ENCODE results near the gene SAP30.

DNA sequence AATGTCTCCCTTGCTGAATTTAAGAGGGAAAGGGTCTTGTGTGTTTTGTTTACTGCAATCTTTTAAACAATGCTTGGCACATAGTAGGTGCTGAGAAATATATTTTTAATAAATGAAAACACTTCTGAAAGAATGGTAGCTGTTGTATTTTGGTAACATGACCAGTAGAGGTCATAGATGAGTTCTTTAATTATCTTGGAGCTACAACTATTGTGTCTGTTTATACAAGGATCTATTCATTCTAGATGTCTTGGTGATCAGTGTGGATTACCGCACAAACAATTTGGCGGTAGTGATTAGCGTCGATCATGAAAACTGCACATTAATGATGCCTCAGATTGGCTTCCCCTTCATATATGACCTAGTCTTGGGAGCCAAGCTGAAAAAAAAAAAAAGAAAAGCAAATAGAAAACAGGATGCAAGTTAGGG is 49.6 kb downstream of the SAP30 start:
- no peak for TF ChIP-seq CHD2 (IDR thresholded peaks at IDR 0.05; ENCODE audit: low read depth, low read length)
- TF ChIP-seq, protein P1, sequence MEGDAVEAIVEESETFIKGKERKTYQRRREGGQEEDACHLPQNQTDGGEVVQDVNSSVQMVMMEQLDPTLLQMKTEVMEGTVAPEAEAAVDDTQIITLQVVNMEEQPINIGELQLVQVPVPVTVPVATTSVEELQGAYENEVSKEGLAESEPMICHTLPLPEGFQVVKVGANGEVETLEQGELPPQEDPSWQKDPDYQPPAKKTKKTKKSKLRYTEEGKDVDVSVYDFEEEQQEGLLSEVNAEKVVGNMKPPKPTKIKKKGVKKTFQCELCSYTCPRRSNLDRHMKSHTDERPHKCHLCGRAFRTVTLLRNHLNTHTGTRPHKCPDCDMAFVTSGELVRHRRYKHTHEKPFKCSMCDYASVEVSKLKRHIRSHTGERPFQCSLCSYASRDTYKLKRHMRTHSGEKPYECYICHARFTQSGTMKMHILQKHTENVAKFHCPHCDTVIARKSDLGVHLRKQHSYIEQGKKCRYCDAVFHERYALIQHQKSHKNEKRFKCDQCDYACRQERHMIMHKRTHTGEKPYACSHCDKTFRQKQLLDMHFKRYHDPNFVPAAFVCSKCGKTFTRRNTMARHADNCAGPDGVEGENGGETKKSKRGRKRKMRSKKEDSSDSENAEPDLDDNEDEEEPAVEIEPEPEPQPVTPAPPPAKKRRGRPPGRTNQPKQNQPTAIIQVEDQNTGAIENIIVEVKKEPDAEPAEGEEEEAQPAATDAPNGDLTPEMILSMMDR (IDR thresholded peaks at IDR 0.05 in 2 of 3, conservative IDR thresholded peaks at IDR 0.05 in 1 of 3; ENCODE audit: insufficient read depth in 2 of 3, low read depth in 1 of 3, low read length in 3 of 3) = peak; percentile 26 to 64 (median 39); a peak in 4 of 6 replicates
